GM20000 (cell line): Measurements from ENCODE around the gene PGBD4.

ENCODE experiments used
- DNase-seq: peaks from one replicate; pipeline ENCODE4 v3.0.0; 2012; ENCODE audit warnings: low spot score
- TF ChIP-seq, protein P1 (sequence below): IDR thresholded peaks from 2 replicates; pipeline ENCODE4 v1.5.1; 2012; ENCODE audit warnings: mild to moderate bottlenecking, control low read depth; ENCODE audit errors: extremely low read depth, missing control alignments

The PGBD4 gene

GRCh38 chr15:34084086-34084485, 17.8 kb upstream of the PGBD4 start:
- no peak for DNase-seq

GRCh38 chr15:34085746-34086145, 16.1 kb upstream of the PGBD4 start:
- no peak for DNase-seq

More at GRCh38 chr15:34084086-34084485, 17.8 kb upstream of the PGBD4 start:
- TF ChIP-seq, protein P1, sequence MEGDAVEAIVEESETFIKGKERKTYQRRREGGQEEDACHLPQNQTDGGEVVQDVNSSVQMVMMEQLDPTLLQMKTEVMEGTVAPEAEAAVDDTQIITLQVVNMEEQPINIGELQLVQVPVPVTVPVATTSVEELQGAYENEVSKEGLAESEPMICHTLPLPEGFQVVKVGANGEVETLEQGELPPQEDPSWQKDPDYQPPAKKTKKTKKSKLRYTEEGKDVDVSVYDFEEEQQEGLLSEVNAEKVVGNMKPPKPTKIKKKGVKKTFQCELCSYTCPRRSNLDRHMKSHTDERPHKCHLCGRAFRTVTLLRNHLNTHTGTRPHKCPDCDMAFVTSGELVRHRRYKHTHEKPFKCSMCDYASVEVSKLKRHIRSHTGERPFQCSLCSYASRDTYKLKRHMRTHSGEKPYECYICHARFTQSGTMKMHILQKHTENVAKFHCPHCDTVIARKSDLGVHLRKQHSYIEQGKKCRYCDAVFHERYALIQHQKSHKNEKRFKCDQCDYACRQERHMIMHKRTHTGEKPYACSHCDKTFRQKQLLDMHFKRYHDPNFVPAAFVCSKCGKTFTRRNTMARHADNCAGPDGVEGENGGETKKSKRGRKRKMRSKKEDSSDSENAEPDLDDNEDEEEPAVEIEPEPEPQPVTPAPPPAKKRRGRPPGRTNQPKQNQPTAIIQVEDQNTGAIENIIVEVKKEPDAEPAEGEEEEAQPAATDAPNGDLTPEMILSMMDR: no peak

DNA sequence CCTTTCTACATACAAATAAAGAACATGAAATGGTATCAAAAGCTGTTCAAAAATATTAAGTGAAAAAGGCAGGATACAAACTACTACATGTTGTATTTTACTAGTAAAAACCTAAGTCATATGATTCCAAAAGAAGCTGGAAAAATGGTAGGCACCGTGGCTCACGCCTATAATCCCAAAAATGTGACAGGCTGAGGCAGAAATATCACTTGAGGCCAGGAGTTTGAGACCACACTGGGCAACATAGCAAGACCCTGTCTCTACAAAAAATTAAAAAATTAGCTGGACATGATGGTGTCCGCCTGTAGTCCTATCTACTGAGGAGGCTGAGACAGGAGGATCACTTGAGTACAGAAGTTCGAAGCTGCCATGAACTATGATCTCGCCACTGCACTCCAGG, 2.0 kb upstream of the PGBD4 start:
- DNase-seq: no peak
- TF ChIP-seq, protein P1: no peak

More at GRCh38 chr15:34085746-34086145, 16.1 kb upstream of the PGBD4 start:
- TF ChIP-seq, protein P1: no peak

- no peak for DNase-seq
- TF ChIP-seq, protein P1: no peak
Measured at GRCh38 chr15:34102175-34102925, 467 bp downstream of the PGBD4 start.

GRCh38 chr15:34106423-34106822, 4.5 kb downstream of the PGBD4 start:
- no peak for DNase-seq
- TF ChIP-seq, protein P1: no peak

DNA sequence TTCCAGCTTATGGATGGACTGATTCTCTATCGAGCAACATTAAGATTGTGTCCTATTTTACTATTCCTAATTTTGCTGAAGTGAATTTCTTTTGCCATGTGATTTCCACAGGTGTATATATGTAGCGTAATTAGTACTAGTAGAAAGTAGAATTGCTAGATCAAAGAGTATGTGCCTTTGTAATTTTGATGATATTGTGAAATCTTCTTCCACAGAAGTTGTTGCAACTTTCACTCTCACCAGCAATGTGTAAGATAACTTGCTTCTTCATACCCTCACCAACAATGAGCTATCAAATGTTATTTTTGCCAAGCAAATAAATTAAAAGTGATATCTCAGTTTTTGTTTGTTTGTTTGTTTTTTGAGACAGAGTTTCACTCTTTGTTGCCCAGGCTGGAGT, 5.4 kb downstream of the PGBD4 start:
- TF ChIP-seq, protein P1: no peak
- DNase-seq: no peak

GRCh38 chr15:34109797-34110663, 8.1 kb downstream of the PGBD4 start:
- DNase-seq: peak; percentile 28
- TF ChIP-seq, protein P1: peak; percentile 56
